ENCODE measurements around the gene EGLN3. TPM values are rescaled to one million over a fixed set of nuclear protein-coding genes. Genes with fewer than 3 reads are reported as not detected.

The EGLN3 gene
- total RNA-seq, 6 experiments from 2014 or later, result 1.9 to 25.4 (median 2.1) TPM

DNA sequence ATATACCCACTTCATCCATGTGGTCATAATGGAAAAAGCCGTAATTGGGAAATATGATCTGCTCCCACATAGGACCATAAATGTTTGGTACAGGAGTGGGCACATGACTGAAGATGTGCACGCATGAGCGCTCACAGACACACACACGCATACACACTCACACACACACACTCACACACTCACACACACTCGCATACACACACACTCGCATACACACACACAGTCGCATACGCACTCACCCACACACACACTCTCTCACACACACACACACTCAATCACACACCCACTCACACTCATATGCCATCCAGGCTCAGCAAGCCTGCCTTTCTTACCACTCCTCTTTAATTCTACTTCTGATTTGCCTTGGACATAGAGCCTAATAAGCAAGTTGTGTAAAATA is 45.6 kb upstream of the EGLN3 start:
- WGBS (ENCODE audit: insufficient coverage, low coverage, low lambda C conversion rate, missing lambda C conversion rate), result 88% methylated on average over 8 of the region's 8 CpGs
- Histone ChIP-seq H3K4me3 (no peak overlapping the region), H3K36me3 (no peaks in the 10 kb centered on the region), H3K4me1 (no peaks in the 10 kb centered on the region), H3K27me3 (no peaks in the 10 kb centered on the region), H3K9me3 (no peaks in the 10 kb centered on the region), H3K27ac (no peak overlapping the region)
- intact Hi-C loops (cut with DNase I), result no loop called here
- ATAC-seq (no peak), DNase-seq (no peak)
- TF ChIP-seq, protein P1, sequence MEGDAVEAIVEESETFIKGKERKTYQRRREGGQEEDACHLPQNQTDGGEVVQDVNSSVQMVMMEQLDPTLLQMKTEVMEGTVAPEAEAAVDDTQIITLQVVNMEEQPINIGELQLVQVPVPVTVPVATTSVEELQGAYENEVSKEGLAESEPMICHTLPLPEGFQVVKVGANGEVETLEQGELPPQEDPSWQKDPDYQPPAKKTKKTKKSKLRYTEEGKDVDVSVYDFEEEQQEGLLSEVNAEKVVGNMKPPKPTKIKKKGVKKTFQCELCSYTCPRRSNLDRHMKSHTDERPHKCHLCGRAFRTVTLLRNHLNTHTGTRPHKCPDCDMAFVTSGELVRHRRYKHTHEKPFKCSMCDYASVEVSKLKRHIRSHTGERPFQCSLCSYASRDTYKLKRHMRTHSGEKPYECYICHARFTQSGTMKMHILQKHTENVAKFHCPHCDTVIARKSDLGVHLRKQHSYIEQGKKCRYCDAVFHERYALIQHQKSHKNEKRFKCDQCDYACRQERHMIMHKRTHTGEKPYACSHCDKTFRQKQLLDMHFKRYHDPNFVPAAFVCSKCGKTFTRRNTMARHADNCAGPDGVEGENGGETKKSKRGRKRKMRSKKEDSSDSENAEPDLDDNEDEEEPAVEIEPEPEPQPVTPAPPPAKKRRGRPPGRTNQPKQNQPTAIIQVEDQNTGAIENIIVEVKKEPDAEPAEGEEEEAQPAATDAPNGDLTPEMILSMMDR (IDR thresholded peaks at IDR 0.05), result no peak
- TF ChIP-seq POLR2A (IDR thresholded peaks at IDR 0.05), result no peak

DNA sequence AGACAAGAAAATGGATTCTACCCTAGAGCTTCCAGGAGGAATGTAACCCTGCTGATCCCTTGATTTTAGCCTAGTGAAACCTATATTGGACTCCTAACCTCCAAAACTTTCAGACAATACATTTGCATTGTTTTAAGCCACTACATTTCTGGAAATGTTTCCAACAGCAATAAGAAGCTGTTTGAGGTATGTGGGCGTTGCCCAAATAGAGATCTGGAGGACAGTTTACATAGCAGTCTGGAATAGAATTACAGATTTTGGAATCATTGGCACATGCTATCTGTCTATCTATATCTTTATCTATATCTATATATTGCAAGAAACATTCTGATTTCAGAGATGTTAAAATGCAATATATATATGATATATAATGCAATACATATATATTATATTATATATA is 42.4 kb upstream of the EGLN3 start:
- intact Hi-C loops (cut with DNase I), result no loop called here
- WGBS (ENCODE audit: insufficient coverage, low coverage, low lambda C conversion rate, missing lambda C conversion rate), result 80% methylated on average over 1 of the region's 1 CpG
- Histone ChIP-seq H3K4me1 (peaks cover 0 to 9% (median 0%) of the 10 kb centered on the region in 4 donors), H3K36me3 (no peaks in the 10 kb centered on the region), H3K9me3 (no peaks in the 10 kb centered on the region), H3K27me3 (no peaks in the 10 kb centered on the region), H3K27ac (no peak overlapping the region), H3K4me3 (no peak overlapping the region)
- ATAC-seq (no peak), DNase-seq (no peak)
- TF ChIP-seq POLR2A (IDR thresholded peaks at IDR 0.05), result no peak
- TF ChIP-seq, protein P1 (IDR thresholded peaks at IDR 0.05), result no peak

DNA sequence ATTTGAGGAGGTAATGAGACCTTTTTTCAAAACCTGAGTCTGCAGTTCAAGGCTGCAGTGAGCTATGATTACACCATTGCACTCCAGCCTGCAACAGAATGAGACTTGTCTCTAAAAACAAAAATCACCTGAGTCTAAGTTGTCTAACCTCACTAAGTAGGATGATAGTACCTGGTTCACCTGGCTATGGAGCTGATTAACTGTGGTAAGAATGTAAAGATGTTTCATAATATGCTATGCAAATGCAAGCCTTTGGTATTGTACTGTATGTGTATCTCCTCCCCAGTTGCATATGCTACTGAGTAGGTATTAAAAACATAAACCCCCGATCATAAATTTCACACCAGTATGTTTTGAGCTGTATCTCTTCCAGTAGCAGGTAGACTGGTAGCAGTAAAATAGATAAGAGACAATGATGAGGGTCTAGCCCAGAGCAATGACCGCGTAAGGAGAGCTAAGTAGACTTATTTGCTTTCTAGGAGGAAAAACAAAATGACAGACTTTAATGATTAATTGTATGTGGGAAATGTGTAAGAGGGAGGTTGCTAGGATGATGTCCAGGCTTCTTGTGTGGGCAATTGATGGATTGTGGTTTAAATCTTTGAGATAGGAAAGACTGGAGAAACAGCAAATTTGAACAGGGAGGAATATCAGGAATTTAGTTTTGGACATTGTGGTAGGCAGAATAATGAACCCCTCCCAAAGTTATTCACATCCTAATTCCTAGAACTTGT is 41.6 kb upstream of the EGLN3 start:
- H3K9me3 ChIP-seq, result no peaks in the 10 kb centered on the region
- intact Hi-C loops (cut with DNase I), result no loop called here
- no peak overlapping the region for H3K27ac ChIP-seq
- no peak for ATAC-seq
- 81% methylated on average over 3 of the region's 3 CpGs for WGBS (ENCODE audit: insufficient coverage, low coverage, low lambda C conversion rate, missing lambda C conversion rate)
- H3K27me3 ChIP-seq, result no peaks in the 10 kb centered on the region
- no peak for DNase-seq
- no peak overlapping the region for H3K4me3 ChIP-seq
- H3K4me1 ChIP-seq, result peaks cover 0 to 9% (median 0%) of the 10 kb centered on the region in 4 donors
- TF ChIP-seq, protein P1 (IDR thresholded peaks at IDR 0.05), result no peak
- no peak for TF ChIP-seq POLR2A (IDR thresholded peaks at IDR 0.05)
- no peaks in the 10 kb centered on the region for H3K36me3 ChIP-seq

DNA sequence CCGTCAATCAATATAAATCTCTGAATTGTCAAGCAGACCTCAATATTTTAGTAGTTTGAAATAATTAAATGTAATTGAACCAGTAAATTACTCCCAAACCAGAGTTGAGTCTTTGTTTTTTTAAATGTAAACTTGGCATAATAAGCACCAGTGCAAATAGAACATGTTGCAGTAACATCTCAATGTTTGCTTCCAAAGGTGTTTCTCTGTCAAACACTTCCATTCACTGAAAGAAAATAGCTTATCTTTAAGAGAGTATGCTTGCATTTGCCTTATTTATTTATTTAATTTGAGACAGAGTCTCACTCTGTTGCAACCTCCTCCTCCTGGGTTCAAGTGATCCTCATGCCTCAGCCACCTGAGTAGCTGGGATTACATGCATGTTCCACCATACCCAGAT is 39.9 kb upstream of the EGLN3 start:
- WGBS (ENCODE audit: insufficient coverage, low coverage, low lambda C conversion rate, missing lambda C conversion rate), result 88% methylated on average over 1 of the region's 1 CpG
- DNase-seq, result no peak
- intact Hi-C loops (cut with DNase I), result no loop called here
- Histone ChIP-seq H3K4me3 (no peak overlapping the region), H3K27ac (no peak overlapping the region), H3K4me1 (peaks cover 0 to 9% (median 0%) of the 10 kb centered on the region in 4 donors), H3K27me3 (no peaks in the 10 kb centered on the region), H3K36me3 (no peaks in the 10 kb centered on the region), H3K9me3 (no peaks in the 10 kb centered on the region)
- peak in 3 of 4 donors; percentile 41 to 71 (median 48) for ATAC-seq
- TF ChIP-seq, protein P1 (IDR thresholded peaks at IDR 0.05), result no peak
- no peak for TF ChIP-seq POLR2A (IDR thresholded peaks at IDR 0.05)

All from right lobe of liver (tissue), 6 donors.